NCI-H146 treated with DMSO at 0.1 percent for 48 hours (cell line): ENCODE measurements around the gene FOXL2.
"Not testable (repeated sequence)": the region's sequence is repeated elsewhere in the genome, so short reads cannot be mapped to it uniquely, and the experiment has no call there.

Experiments
- DNase-seq: peaks from one replicate; lab custom pipeline; 2025; ENCODE audit not compliant: unreplicated experiment; lab: John Stamatoyannopoulos, UW

FOXL2 gene

GRCh38 chr3:138933068-138933668 is 13.8 kb downstream of the FOXL2 start:
- no peak for DNase-seq

GRCh38 chr3:138928727-138929372 is 18.1 kb downstream of the FOXL2 start:
- DNase-seq, result no peak

GRCh38 chr3:138923531-138923994 is 23.4 kb downstream of the FOXL2 start:
- DNase-seq, result peak; percentile 81

GRCh38 chr3:138922400-138922799 is 24.5 kb downstream of the FOXL2 start:
- DNase-seq, result not testable (repeated sequence)

GRCh38 chr3:138921316-138922292 is 25.3 kb downstream of the FOXL2 start:
- DNase-seq, result no peak

GRCh38 chr3:138919325-138919724 is 27.6 kb downstream of the FOXL2 start:
- no peak for DNase-seq

GRCh38 chr3:138916824-138917223 is 30.1 kb downstream of the FOXL2 start:
- DNase-seq, result no peak

- DNase-seq, result peak; percentile 87
Observed at GRCh38 chr3:138915503-138916498, 31.1 kb downstream of the FOXL2 start.

GRCh38 chr3:138914870-138915502 is 32.0 kb downstream of the FOXL2 start:
- DNase-seq, result peak; percentile 77

- no peak for DNase-seq
Observed at GRCh38 chr3:138913766-138914165, 33.2 kb downstream of the FOXL2 start.

GRCh38 chr3:138912237-138912636 is 34.7 kb downstream of the FOXL2 start:
- no peak for DNase-seq

GRCh38 chr3:138911621-138912020 is 35.3 kb downstream of the FOXL2 start:
- no peak for DNase-seq

- DNase-seq, result no peak
Observed at GRCh38 chr3:138909904-138910303, 37.0 kb downstream of the FOXL2 start.

GRCh38 chr3:138908846-138909245 is 38.1 kb downstream of the FOXL2 start:
- no peak for DNase-seq

GRCh38 chr3:138907539-138907938 is 39.4 kb downstream of the FOXL2 start:
- DNase-seq, result no peak

- no peak for DNase-seq
Observed at GRCh38 chr3:138902171-138902570, 44.8 kb downstream of the FOXL2 start.

GRCh38 chr3:138901567-138901966 is 45.4 kb downstream of the FOXL2 start:
- no peak for DNase-seq

- DNase-seq, result no peak
Observed at GRCh38 chr3:138899351-138899991, 47.5 kb downstream of the FOXL2 start.

- no peak for DNase-seq
Observed at GRCh38 chr3:138898708-138899107, 48.2 kb downstream of the FOXL2 start.
